BLaER1 treated with 17β-estradiol and CSF1 and Interleukin-3, amounts not matched to agents 10 nM and 100 nM (cell line): ENCODE results near the gene SNUPN.
"Not testable (repeated sequence)": the region's sequence is repeated elsewhere in the genome, so short reads cannot be mapped to it uniquely, and the experiment has no call there.

Experiments
- H3K27ac ChIP-seq, 11 experiments: shearing (Covaris generic); formaldehyde crosslinking; 2 replicates each; pipeline ENCODE4 v1.8.1; 2022
- H3K27me3 ChIP-seq, 11 experiments: shearing (Covaris generic); formaldehyde crosslinking; 2 replicates each; pipeline ENCODE4 v1.8.1; 2022
- H3K36me3 ChIP-seq, 11 experiments: shearing (Covaris generic); formaldehyde crosslinking; 2 replicates each; pipeline ENCODE4 v1.8.1; 2022
- H3K4me1 ChIP-seq, 10 experiments: shearing (Covaris generic); formaldehyde crosslinking; 2 replicates each; pipeline ENCODE4 v1.8.1; 2022
- H3K4me2 ChIP-seq, 11 experiments: shearing (Covaris generic); formaldehyde crosslinking; 2 replicates each; pipeline ENCODE4 v1.8.1; 2022
- H3K4me3 ChIP-seq, 10 experiments: shearing (Covaris generic); formaldehyde crosslinking; 2 replicates each; pipeline ENCODE4 v1.8.1; 2022
- H3K9ac ChIP-seq, 11 experiments: shearing (Covaris generic); formaldehyde crosslinking; 2 replicates each; pipeline ENCODE4 v1.8.1; 2022
- H3K9me3 ChIP-seq, 11 experiments: shearing (Covaris generic); formaldehyde crosslinking; replicated peaks in 1 of 11; 2 replicates each; pipeline ENCODE4 v1.8.1; 2022
- H4K20me1 ChIP-seq, 11 experiments: shearing (Covaris generic); formaldehyde crosslinking; 2 replicates each; pipeline ENCODE4 v1.8.1; 2022
- Cebpa-rat ChIP-seq, 11 experiments: shearing (Covaris generic); IDR thresholded peaks; 2 replicates each; pipeline ENCODE4 v1.8.1; 2022

The SNUPN gene

DNA sequence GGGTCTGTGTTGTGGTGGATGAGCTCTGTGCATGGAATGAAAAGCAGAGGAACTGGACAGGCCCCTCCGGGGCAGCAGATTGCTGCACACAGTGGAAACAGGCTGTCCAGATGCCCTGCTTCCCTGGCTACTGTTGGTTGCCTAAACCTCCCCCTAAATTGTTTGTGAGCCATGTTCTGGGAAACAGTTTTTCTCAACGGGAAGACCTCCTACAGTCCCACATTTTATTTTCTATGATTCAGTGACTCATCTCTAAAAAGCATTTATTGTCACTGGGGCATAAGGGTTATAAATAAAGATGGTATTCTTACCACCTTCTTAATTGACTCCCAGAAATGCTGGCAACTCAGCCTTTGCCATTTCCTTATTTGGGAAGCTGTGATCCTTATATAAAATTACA lies 26.1 kb downstream of the SNUPN start:
- peak overlapping the region in 1 of 11 experiments; percentile 9; a peak in 1 of 22 replicates for H3K9ac ChIP-seq

DNA sequence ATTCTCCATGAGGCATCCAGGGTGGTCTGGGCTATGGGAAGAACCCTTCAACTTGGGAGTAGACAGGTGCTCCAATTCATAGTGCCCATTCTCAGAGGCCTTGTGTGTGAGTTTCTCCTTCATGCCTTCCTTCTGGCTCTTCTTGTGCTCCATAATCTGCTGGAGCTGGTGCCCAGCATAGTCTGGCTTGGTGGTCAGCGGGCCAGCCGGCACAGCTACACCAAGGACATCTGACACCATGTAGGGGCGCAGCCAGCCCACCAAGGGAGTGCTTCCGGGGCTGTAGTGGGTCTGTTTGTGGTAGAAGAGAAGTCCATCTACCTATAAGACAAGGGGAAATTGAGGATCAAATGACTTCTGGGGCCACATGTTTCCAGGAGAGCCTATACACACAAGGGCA lies 27.2 kb downstream of the SNUPN start:
- H3K36me3 ChIP-seq = peaks cover 90 to 99% (median 97%) of the 10 kb centered on the region in 11 experiments
- H3K4me1 ChIP-seq = peaks cover 16 to 24% (median 18%) of the 10 kb centered on the region in 10 experiments
- TF ChIP-seq Cebpa-rat (IDR thresholded peaks at IDR 0.05) = no peak
- H3K27ac ChIP-seq = no peak overlapping the region
- H3K9ac ChIP-seq = peak overlapping the region in 2 of 11 experiments; percentile 21 to 59; a peak in 3 of 22 replicates
- no peaks in the 10 kb centered on the region for H3K27me3 ChIP-seq
- peaks cover 0 to 35% (median 11%) of the 10 kb centered on the region in 11 experiments; a peak in 13 of 22 replicates for H4K20me1 ChIP-seq
- no peak overlapping the region for H3K4me3 ChIP-seq
- no peaks in the 10 kb centered on the region for H3K9me3 ChIP-seq
- H3K4me2 ChIP-seq = peak overlapping the region in 10 of 11 experiments; percentile 5 to 68 (median 24); a peak in 10 of 22 replicates

More for the DNA sequence above, 26.1 kb downstream of the SNUPN start:
- Histone ChIP-seq H3K27me3 (no peaks in the 10 kb centered on the region), H3K4me3 (no peak overlapping the region), H3K9me3 (no peaks in the 10 kb centered on the region), H3K4me1 (peaks cover 16 to 24% (median 18%) of the 10 kb centered on the region in 10 experiments), H3K27ac (no peak overlapping the region), H4K20me1 (peaks cover 0 to 26% (median 9%) of the 10 kb centered on the region in 11 experiments; a peak in 12 of 22 replicates), H3K4me2 (no peak overlapping the region), H3K36me3 (peaks cover 89 to 99% (median 97%) of the 10 kb centered on the region in 11 experiments)
- no peak for TF ChIP-seq Cebpa-rat (IDR thresholded peaks at IDR 0.05)

DNA sequence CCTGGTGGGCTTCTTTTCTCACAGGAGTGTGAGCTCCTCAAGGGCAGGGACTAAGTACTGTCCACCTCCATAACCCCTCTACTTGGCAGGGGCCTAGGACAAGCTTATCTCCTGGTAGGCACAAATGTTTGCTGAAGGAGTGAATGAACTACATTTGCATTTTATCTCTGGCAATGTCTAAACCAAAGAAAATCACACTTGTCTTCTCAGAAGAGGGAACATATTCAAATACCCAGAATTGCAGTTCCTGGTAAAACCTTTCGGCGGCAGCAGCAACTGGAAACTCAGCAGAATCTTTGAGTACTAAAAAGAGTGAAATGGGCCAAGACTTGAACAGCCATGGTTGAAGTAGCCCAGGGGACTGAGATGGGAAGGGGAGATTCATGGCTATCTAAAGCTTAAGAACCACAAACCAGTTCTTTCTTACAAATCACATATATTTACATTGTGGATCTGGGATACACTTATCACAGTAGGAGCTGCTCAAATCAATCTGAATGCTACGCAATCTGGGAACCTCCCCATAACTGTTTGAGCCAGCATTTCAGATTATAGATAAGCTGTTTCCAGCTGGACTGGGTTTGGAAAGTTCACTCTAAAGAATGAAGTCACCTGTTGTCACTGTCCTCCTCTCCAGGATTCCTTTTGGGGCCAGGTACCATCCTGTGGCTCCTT lies 27.7 kb downstream of the SNUPN start:
- Histone ChIP-seq H3K9ac (peak overlapping the region in 2 of 11 experiments; percentile 21 to 59; a peak in 3 of 22 replicates), H4K20me1 (peaks cover 0 to 35% (median 11%) of the 10 kb centered on the region in 11 experiments; a peak in 13 of 22 replicates), H3K9me3 (no peaks in the 10 kb centered on the region), H3K27ac (no peak overlapping the region), H3K4me3 (no peak overlapping the region), H3K4me1 (peaks cover 16 to 24% (median 18%) of the 10 kb centered on the region in 10 experiments), H3K27me3 (no peaks in the 10 kb centered on the region), H3K36me3 (peaks cover 86 to 100% (median 99%) of the 10 kb centered on the region in 11 experiments), H3K4me2 (peak overlapping the region; percentile 5 to 68 (median 44); a peak in 19 of 22 replicates)
- TF ChIP-seq Cebpa-rat (IDR thresholded peaks at IDR 0.05) = no peak

DNA sequence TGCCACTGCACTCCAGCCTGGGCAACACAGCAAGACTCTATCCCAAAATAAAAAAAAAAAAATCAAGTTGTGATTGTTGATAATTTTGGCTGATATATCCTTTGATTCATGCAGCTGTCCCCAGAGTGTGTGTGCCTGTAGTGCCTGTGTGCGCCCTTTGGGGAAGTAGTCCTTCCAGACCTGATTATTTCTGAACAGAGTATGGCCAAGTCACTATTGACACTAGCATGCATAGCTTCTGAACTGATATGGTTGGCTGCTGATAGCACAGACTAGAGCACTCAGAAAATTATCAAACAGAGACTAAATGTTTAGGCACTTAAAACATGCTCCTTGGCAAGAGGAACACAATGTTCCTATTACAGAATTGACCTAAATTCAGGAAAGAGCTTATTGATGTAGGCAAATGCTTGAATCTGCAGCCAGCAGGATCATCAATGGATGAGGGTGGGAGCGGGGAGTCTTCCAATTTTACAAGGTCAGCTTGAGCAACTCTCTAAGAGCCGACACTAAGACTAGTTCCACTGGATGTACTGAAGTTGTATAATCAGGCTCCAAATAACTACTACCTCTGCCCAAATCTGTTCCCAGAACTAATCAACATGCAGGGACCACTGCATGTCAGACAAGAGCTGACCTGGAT lies 28.7 kb downstream of the SNUPN start:
- H3K36me3 ChIP-seq = peaks cover 82 to 100% (median 98%) of the 10 kb centered on the region in 11 experiments
- H3K4me2 ChIP-seq = peak overlapping the region in 6 of 11 experiments; percentile 5 to 68 (median 49); a peak in 6 of 22 replicates
- no peak for TF ChIP-seq Cebpa-rat (IDR thresholded peaks at IDR 0.05)
- H3K4me3 ChIP-seq = no peak overlapping the region
- H3K27me3 ChIP-seq = no peaks in the 10 kb centered on the region
- peaks cover 0 to 35% (median 12%) of the 10 kb centered on the region in 11 experiments; a peak in 14 of 22 replicates for H4K20me1 ChIP-seq
- no peaks in the 10 kb centered on the region for H3K9me3 ChIP-seq
- no peak overlapping the region for H3K9ac ChIP-seq
- H3K4me1 ChIP-seq = peaks cover 16 to 24% (median 18%) of the 10 kb centered on the region in 10 experiments
- H3K27ac ChIP-seq = no peak overlapping the region

DNA sequence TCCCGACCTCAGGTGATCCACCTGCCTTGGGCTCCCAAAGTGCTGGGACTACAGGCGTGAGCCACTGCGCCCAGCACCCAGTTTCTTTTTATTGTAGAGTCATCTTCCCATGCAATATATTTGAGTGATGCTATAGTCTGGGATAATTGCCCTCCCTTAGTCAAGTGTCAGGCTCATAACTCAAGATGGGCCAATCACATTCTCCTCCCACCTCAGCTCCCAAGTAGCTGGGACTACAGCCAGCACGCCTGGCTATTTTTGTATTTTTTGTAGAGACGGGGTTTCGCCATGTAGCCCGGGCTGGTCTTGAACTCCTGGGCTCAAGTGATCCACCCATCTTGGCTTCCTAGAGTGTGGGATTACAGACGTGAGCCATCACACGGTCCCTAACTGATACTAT lies 31.2 kb downstream of the SNUPN start:
- Histone ChIP-seq H3K9me3 (no peaks in the 10 kb centered on the region), H3K27me3 (no peaks in the 10 kb centered on the region), H3K27ac (no peak overlapping the region), H3K4me1 (peaks cover 16 to 23% (median 18%) of the 10 kb centered on the region in 10 experiments), H3K36me3 (peaks cover 65 to 100% (median 97%) of the 10 kb centered on the region in 11 experiments), H4K20me1 (peaks cover 0 to 35% (median 13%) of the 10 kb centered on the region in 11 experiments; a peak in 14 of 22 replicates), H3K9ac (no peak overlapping the region), H3K4me2 (no peak overlapping the region), H3K4me3 (no peak overlapping the region)
- no peak for TF ChIP-seq Cebpa-rat (IDR thresholded peaks at IDR 0.05)

DNA sequence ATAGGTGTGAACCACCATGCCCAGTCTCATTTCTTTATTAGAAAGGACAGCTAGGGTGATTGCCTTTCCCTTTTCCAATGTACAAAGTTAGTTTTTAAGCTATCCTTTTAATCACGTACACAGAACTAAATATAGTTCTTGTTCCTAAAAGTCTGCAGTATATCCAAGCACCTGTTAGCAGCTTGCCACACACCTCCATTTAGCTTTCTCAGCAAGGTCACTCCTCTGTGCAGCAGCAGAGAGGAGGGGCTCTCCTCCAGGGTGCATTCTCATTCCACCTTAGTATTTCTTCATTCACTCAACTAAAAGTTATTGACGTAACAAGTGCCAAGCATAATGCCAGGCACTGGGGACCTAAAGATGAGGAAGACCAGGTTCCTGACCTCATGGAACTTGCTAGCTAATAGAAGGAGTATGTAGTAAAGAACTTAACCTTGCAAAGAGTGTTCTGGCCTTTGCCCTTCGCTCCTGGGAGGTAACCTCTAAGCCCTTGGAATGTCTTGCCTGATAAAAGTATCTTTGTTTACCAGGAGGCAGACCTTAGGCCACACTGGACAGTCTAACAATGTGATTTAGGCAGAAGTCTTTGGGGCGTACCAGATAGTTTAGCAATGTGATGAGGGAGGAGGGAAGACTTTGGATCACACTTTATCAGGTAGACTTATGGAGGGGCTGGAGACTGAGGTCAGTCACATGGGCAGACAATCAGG lies 33.7 kb downstream of the SNUPN start:
- Histone ChIP-seq H3K36me3 (peaks cover 50 to 96% (median 88%) of the 10 kb centered on the region in 11 experiments), H3K9me3 (no peaks in the 10 kb centered on the region), H4K20me1 (peaks cover 0 to 21% (median 6%) of the 10 kb centered on the region in 11 experiments; a peak in 9 of 22 replicates), H3K9ac (no peak overlapping the region), H3K4me2 (no peak overlapping the region), H3K27me3 (no peaks in the 10 kb centered on the region), H3K4me1 (no peaks in the 10 kb centered on the region), H3K4me3 (no peak overlapping the region), H3K27ac (no peak overlapping the region)
- TF ChIP-seq Cebpa-rat (IDR thresholded peaks at IDR 0.05) = no peak

- Histone ChIP-seq H3K27me3 (no peaks in the 10 kb centered on the region), H3K27ac (no peak overlapping the region), H4K20me1 (peaks cover 0 to 12% (median 6%) of the 10 kb centered on the region in 11 experiments; a peak in 8 of 22 replicates), H3K4me2 (no peak overlapping the region), H3K9me3 (no peaks in the 10 kb centered on the region), H3K4me1 (no peaks in the 10 kb centered on the region), H3K4me3 (no peak overlapping the region), H3K36me3 (peaks cover 35 to 95% (median 82%) of the 10 kb centered on the region in 11 experiments), H3K9ac (no peak overlapping the region)
- no peak for TF ChIP-seq Cebpa-rat (IDR thresholded peaks at IDR 0.05)
These were observed 35.3 kb downstream of the SNUPN start for GRCh38 chr15:75590239-75590638.

DNA sequence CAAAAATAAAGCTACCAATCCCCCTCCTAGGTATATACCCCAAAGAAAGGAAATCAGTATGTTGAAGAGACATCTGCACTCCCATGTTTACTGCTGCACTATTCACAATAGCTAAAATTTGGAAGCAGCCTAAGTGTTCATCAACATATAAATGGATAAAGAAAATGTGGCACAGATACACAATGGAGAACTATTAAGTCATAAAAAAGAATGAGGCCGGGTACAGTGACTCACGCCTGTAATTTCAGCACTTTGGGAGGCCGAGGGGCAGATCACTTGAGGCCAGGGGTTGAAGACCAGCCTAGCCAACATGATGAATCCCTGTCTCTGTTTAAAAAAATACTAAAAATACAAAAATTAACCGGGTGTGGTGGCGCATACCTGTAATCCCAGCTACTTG lies 36.5 kb downstream of the SNUPN start:
- Histone ChIP-seq H3K4me1 (peaks cover 0 to 6% (median 0%) of the 10 kb centered on the region in 10 experiments; a peak in 3 of 20 replicates), H3K4me2 (no peak overlapping the region), H3K36me3 (peaks cover 24 to 95% (median 72%) of the 10 kb centered on the region in 11 experiments), H4K20me1 (peaks cover 0 to 10% (median 6%) of the 10 kb centered on the region in 11 experiments; a peak in 8 of 22 replicates), H3K9me3 (no peaks in the 10 kb centered on the region), H3K27me3 (no peaks in the 10 kb centered on the region), H3K9ac (no peak overlapping the region), H3K4me3 (no peak overlapping the region), H3K27ac (no peak overlapping the region)
- no peak for TF ChIP-seq Cebpa-rat (IDR thresholded peaks at IDR 0.05)

DNA sequence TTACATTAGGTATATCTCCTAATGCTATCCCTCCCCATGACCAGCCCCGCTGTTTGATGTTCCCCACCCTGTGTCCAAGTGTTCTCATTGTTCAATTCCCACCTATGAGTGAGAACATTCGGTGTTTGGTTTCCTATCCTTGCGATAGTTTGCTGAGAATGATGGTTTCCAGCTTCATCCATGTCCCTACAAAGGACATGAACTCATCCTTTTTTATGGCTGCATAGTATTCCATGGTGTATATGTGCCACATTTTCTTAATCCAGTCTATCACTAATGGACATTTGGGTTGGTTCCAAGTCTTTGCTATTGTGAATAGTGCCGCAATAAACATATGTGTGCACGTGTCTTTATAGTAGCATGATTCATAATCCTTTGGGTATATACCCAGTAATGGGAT lies 39.1 kb downstream of the SNUPN start:
- H3K27ac ChIP-seq, H3K9me3 ChIP-seq, H3K4me1 ChIP-seq, H3K9ac ChIP-seq, H3K4me3 ChIP-seq, H3K27me3 ChIP-seq, H3K4me2 ChIP-seq: not testable (repeated sequence)
- Histone ChIP-seq H4K20me1 (peaks cover 0 to 12% (median 4%) of the 10 kb centered on the region in 11 experiments; a peak in 6 of 22 replicates), H3K36me3 (peaks cover 9 to 75% (median 50%) of the 10 kb centered on the region in 11 experiments)
